SIG-M5 treated with dmso at 0.1 percent for 504 hours (cell line): ENCODE results near the gene MDM1.
A peak's percentile ranks its signal among the peaks of the same experiment; 100 is the strongest.

Experiments used
- DNase-seq: peaks from one replicate; lab custom pipeline; 2025; ENCODE audit not compliant: unreplicated experiment; lab: John Stamatoyannopoulos, UW

Gene MDM1

DNA sequence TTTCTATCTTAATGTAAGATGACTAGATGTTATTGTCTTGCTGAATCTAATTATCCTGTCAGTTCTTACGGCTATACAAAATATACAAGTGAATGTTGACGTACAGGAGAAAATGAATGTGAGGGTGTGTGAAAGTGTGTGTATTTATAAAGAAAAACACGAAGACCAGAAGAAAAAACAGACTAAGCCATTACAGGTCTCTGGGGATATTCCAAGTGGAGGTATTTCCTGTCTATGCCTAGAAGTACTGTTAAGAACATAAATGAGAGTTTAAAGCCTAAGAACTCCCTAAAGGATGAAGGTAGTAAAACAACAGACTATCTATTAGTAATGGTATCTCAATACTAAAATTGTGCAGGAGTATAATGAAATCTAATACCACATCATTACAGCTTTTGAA lies 7.6 kb downstream of the MDM1 start:
- no peak for DNase-seq

DNA sequence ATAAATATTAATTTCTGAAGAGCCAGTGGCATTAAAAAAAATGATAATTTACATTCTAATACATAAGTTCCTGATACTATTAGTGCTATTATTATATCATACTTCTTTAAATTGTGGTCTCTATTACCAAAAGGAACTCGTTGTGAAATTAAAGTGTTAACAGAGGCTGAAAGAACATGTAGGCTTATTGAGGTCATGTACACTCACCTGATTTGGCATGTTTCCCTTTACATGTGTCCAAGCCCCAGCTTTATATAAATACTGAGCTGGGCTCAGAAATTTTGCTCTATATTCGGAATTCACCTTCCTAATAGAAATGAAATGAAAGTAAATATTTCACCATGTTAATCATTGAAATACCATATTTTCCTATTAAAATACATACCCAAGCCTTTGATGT lies 11.0 kb downstream of the MDM1 start:
- no peak for DNase-seq

DNA sequence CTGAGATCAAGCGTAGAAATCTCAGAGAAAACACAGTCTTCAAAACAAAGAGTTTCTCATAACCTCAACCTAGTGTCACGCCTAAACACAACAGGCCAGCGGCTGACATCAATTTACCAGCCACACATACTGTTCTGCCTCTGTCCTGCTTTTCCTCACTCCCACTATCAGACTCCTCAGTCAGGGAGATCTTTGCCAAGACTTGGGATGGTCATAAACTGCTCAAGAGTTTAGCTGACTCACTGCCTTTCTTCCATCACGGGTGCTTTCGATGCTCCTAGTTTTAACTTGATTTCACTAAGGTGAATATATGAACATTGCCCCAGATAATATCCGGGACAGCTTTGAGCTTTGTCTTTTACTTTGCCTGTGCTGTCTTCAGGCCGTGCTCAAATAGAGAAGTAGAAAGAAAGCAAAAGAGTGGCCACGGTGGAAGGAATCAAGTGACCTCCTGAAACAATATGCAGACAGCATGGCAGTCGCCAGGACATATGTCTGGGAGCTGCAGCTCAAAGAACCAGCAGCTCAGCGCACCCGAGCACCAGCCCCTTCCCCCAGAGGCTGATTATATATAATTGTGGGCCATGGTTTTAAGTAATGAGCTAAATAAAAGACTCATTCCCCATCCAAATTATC lies 12.1 kb downstream of the MDM1 start:
- DNase-seq = no peak

- DNase-seq = peak; percentile 73
Measured at GRCh38 chr12:68317047-68317667, 15.0 kb downstream of the MDM1 start.

GRCh38 chr12:68310370-68310769 lies 21.8 kb downstream of the MDM1 start:
- no peak for DNase-seq

GRCh38 chr12:68306564-68306963 lies 25.6 kb downstream of the MDM1 start:
- no peak for DNase-seq

DNA sequence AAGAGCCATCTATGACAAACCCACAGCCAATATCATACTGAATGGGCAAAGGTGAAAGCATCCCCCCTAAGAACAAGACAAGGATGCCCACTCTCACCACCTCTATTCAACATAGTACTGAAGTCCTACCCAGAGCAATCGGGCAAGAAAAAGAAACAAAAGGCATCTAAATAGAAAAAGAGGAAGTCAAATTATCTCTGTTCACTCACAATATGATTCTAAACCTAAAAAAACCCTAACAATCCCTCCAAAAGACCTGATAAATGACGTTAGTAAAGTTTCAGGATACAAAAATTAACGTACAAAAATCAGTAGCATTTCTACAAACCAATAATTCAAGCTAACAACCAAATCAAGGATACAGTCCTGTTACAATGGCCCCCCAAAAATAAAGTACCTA lies 26.9 kb downstream of the MDM1 start:
- DNase-seq = no peak

- DNase-seq = no peak
Measured at GRCh38 chr12:68304626-68305025, 27.5 kb downstream of the MDM1 start.

DNA sequence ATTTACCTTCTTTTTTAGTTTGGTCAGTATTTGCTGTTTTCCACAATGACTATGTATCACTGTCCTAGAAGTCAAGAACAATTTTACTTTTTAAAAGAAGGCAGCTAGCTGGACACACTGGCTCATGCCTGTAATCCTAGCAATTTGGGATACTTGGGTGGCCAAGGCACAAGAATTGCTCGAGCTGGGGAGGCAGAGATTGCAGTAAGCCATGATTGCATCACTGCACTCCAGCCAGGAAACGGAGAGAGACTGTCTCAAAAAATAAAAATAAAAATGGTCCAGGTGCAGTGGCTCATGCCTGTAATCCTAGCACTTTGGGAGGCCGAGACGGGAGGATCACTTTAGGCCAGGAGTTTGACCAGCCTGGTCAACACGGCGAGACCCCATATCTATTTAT lies 28.3 kb downstream of the MDM1 start:
- DNase-seq = no peak

- DNase-seq = no peak
Measured at GRCh38 chr12:68297929-68298328, 34.2 kb downstream of the MDM1 start.

- no peak for DNase-seq
Measured at GRCh38 chr12:68294251-68294650, 37.9 kb downstream of the MDM1 start.

- DNase-seq = no peak
Measured at GRCh38 chr12:68293347-68293746, 38.8 kb downstream of the MDM1 start.

DNA sequence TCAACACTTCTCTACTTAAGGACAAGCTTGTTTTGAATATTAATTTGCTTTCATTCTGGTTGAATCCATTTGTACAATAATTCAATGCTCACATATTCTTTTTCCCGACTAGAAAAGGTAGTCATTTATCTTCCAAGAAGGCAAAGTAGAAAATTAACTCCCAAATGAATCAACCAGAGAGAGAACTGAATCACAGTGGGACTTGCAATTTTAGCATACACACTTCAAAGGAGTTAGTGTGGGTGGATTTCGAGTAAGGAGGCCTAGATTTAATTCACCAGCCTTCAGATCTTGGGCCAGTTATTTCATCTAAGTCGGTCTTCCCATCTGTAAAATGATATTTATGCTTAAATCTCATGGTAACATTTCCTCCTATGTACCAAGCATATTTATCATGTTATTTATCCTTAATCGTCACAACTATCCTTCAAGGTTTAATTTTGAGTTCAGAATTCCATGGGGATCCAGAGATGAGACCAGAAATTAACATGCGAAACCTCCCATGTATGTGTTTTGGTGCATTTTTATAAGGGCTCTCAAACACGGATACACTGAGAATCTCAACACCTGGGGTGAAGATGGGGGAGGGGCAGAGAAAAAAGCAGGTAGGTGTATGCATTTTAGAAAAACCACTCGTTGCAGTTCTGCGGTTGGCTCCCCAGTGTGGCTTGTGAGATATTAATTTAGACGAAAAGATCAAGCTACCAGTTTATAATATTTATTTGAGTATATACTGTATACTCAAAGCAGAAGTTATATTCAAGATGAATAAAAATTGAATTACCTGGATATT lies 39.8 kb downstream of the MDM1 start:
- no peak for DNase-seq

DNA sequence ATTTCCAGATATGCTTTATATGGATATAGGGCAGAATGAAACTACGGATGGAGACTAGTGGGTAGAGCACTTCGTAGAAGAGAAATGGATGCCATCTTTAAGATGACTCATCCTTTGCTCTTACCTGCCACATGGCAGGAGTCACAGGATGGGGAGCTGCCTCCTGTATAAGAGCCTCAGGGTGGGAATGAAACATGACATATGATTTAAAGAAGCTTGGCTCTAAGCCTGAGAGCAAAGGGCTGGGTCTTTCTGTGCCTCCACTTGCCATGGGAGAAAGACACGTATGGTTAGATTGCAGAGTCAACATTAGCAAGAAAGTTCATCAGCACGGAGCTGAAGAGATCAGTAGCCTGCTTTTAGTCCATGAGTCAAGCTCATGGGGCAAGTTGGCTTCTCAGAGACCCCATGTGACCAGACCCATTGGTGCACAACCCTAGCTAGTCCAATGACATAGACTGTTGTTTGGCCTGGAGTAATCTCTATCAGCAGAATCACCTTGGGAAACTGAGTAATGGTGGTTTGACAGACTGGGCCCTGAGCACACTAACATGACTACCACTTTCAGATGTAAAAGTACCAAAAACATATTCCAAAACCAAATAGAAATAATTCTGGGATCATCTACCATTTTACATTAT lies 40.6 kb downstream of the MDM1 start:
- DNase-seq = no peak

DNA sequence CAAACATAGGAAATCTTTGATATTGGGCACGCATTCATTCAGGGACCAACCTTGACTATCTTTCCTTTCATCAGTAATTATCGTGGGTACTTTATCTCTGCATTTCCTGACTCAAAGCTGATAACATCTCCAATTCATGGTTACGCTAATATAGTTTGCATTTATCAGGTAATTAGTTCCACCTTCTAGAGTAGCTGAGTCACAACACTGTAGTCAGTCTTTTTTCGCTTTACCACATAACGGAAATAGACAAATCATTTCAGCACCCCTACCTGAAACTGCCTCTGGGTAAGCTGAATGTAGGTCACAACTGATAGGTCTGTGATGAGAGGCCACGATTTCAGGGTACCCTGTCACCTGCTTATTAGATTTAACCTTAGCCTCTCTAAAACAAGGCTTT lies 42.0 kb downstream of the MDM1 start:
- no peak for DNase-seq

GRCh38 chr12:68287106-68287505 lies 45.1 kb downstream of the MDM1 start:
- DNase-seq = no peak

DNA sequence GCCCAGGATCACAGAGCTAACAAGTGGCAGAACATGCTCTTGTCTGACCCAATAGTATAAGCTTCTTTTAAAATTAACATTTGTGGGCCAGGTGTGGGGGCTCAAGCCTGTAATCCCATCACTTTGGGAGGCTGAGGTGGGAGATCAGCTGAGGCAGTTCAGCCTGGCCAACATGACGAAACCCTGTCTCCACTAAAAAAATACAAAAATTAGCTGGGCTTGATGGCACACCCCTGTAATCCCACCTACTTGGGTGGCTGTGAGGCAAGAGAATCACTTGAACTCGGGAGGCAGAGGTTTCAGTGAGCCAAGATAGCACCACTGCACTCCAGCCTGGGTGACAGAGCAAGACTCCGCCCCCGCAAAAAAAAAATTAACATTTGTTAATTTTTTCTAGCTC lies 45.8 kb downstream of the MDM1 start:
- no peak for DNase-seq

GRCh38 chr12:68285541-68285940 lies 46.6 kb downstream of the MDM1 start:
- DNase-seq = no peak

DNA sequence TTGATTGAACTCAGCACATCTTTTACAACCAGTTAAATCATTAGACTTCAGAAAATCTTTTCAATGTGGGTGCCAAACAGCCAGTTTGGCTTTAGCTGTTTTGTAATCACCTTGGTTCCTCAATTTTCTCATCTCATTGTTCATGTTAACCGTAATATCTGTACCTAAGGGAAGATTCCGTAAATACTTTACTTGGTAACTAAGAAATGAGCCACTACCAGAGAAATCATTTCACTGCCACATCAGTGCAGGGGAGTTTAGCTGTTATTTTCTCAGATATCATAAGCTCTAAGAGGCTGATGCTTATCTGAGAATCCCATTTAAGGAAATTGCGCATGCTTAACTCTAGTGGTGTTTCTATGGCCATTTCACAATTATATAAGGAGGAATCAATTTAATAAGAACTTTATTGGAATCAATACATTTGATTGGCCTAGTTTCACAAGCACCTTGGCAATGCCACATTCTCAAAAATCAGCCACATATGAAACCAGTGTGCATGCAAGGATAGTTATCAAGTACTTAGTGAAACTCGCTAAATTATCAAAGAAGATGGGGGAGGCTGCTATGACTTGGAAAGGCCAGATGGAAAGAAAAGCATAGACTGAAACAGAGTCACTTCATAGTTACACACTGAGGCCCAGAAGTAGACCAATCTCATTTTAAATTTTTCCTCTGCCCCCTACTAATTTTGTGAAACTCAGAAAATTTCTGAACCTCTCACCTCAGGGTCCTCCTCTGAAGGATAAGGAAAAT lies 50.7 kb downstream of the MDM1 start:
- no peak for DNase-seq

GRCh38 chr12:68280240-68280639 lies 51.9 kb downstream of the MDM1 start:
- no peak for DNase-seq
